Breast epithelium (tissue), 4 donors: Measurements from ENCODE around the gene GATB. TPM values are rescaled to one million over a fixed set of nuclear protein-coding genes. Genes with fewer than 3 reads are reported as not detected.

Experiments used
- DNase-seq, 2 donors: peaks; one replicate each; pipeline ENCODE4 v3.0.0-alpha.2; 2019; ENCODE audit warnings: low spot score in 2 of 2
- H3K27ac ChIP-seq, 2 donors: fragments of 200-600 bp; sonication (generic) in 1 of 2; one replicate each; pipeline ENCODE4 v1.5.1; 2016 to 2019; ENCODE audit warnings: mild to moderate bottlenecking in 1 of 2
- H3K27me3 ChIP-seq, 2 donors: fragments of 200-600 bp; sonication (generic) in 1 of 2; one replicate each; pipeline versions ENCODE4 v1.5.1 to v1.6.0; 2017 to 2019; ENCODE audit warnings: control low read depth in 1 of 2, mild to moderate bottlenecking in 1 of 2
- H3K36me3 ChIP-seq: fragments of 200-600 bp; one replicate; pipeline ENCODE4 v1.5.1; 2019
- H3K4me1 ChIP-seq, 2 donors: fragments of 200-600 bp; sonication (generic); one replicate each; pipeline ENCODE4 v1.5.1; 2016 to 2019; ENCODE audit warnings: control low read depth in 1 of 2
- H3K4me3 ChIP-seq, 3 donors: fragments of 200-600 bp; sonication (generic); 1 replicate in 2 of 3; 2 replicates in 1 of 3; pipeline ENCODE4 v1.5.1; 2016 to 2019; ENCODE audit warnings: mild to moderate bottlenecking in 3 of 3, moderate library complexity in 2 of 3
- H3K9me3 ChIP-seq, 2 donors: fragments of 200-600 bp; sonication (generic) in 1 of 2; one replicate each; pipeline ENCODE4 v1.5.1; 2016 to 2019; ENCODE audit warnings: control low read depth in 1 of 2
- POLR2A ChIP-seq: fragments of 450-650 bp; IDR thresholded peaks from one replicate; pipeline ENCODE4 v1.6.1; 2016; ENCODE audit warnings: antibody characterized with exemption, mild to moderate bottlenecking, moderate library complexity
- POLR2AphosphoS5 ChIP-seq, 3 donors: sonication (generic); formaldehyde crosslinking; IDR thresholded peaks; one replicate each; pipeline ENCODE4 v1.6.1; 2017; ENCODE audit warnings: antibody characterized with exemption in 3 of 3
- intact Hi-C: fragments of 100-400 bp; cut with DNase I; formaldehyde crosslinking; loops from one replicate; pipeline ENCODE4 v1.15.1; 2023; ENCODE audit warnings: low total_unique reads
- total RNA-seq, 3 donors: library from RNA; depleted of rRNA; stranded (reverse); fragments of >200 nt; gene quantifications; one replicate each; pipeline ENCODE4 v1.1.0, GENCODE V29; 2016
- TF ChIP-seq, protein P1 (sequence below), 3 donors: fragments of 450-650 bp; IDR thresholded peaks; one replicate each; pipeline ENCODE4 v1.5.1; 2016 to 2017; ENCODE audit warnings: antibody characterized with exemption in 3 of 3, mild to moderate bottlenecking in 3 of 3, moderate library complexity in 3 of 3

GATB gene
- total RNA-seq, 3 donors from 2014 or later = 12.8 to 26.6 (median 20.6) TPM

DNA sequence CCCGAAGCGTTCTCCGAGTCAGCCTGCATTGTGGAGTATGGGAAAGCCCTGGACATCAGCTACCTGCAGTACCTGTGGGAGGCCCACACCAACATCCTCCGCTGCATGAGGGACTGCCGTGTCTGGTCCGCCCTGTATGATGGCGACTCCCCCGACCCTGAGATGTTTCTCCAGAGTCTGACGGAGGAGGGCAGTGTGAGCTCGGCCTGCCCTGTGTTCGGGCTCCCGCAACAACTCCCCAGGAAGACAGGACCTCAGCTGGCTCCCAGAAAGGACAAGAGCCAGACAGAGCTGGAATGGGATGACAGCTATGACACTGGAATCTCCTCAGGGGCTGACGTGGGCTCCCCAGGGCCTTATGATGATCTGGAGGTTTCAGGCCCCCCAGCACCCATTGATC is 111.3 kb downstream of the GATB start:
- no peaks in the 10 kb centered on the region for H3K9me3 ChIP-seq
- H3K4me1 ChIP-seq = no peaks in the 10 kb centered on the region
- intact Hi-C loops = no loop called here
- no peaks in the 10 kb centered on the region for H3K36me3 ChIP-seq
- H3K27me3 ChIP-seq = no peaks in the 10 kb centered on the region
- no peak for TF ChIP-seq POLR2A
- no peak for TF ChIP-seq POLR2AphosphoS5 (IDR thresholded peaks at IDR 0.05)
- TF ChIP-seq, protein P1, sequence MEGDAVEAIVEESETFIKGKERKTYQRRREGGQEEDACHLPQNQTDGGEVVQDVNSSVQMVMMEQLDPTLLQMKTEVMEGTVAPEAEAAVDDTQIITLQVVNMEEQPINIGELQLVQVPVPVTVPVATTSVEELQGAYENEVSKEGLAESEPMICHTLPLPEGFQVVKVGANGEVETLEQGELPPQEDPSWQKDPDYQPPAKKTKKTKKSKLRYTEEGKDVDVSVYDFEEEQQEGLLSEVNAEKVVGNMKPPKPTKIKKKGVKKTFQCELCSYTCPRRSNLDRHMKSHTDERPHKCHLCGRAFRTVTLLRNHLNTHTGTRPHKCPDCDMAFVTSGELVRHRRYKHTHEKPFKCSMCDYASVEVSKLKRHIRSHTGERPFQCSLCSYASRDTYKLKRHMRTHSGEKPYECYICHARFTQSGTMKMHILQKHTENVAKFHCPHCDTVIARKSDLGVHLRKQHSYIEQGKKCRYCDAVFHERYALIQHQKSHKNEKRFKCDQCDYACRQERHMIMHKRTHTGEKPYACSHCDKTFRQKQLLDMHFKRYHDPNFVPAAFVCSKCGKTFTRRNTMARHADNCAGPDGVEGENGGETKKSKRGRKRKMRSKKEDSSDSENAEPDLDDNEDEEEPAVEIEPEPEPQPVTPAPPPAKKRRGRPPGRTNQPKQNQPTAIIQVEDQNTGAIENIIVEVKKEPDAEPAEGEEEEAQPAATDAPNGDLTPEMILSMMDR (IDR thresholded peaks at IDR 0.05) = no peak
- H3K27ac ChIP-seq = no peak overlapping the region
- DNase-seq = no peak
- no peak overlapping the region for H3K4me3 ChIP-seq

GRCh38 chr4:151646322-151646721 is 114.5 kb downstream of the GATB start:
- Histone ChIP-seq H3K9me3 (no peaks in the 10 kb centered on the region), H3K27ac (no peak overlapping the region), H3K4me3 (no peak overlapping the region), H3K4me1 (no peaks in the 10 kb centered on the region), H3K36me3 (no peaks in the 10 kb centered on the region), H3K27me3 (no peaks in the 10 kb centered on the region)
- TF ChIP-seq POLR2AphosphoS5 (IDR thresholded peaks at IDR 0.05) = no peak
- TF ChIP-seq POLR2A = no peak
- TF ChIP-seq, protein P1 (IDR thresholded peaks at IDR 0.05) = no peak
- DNase-seq = no peak
- intact Hi-C loops = no loop called here

GRCh38 chr4:151644622-151645021 is 116.2 kb downstream of the GATB start:
- Histone ChIP-seq H3K9me3 (no peaks in the 10 kb centered on the region), H3K4me3 (no peak overlapping the region), H3K36me3 (no peaks in the 10 kb centered on the region), H3K4me1 (no peaks in the 10 kb centered on the region), H3K27me3 (no peaks in the 10 kb centered on the region), H3K27ac (no peak overlapping the region)
- DNase-seq = no peak
- no peak for TF ChIP-seq POLR2AphosphoS5 (IDR thresholded peaks at IDR 0.05)
- no peak for TF ChIP-seq POLR2A
- TF ChIP-seq, protein P1 (IDR thresholded peaks at IDR 0.05) = no peak
- intact Hi-C loops = no loop called here

DNA sequence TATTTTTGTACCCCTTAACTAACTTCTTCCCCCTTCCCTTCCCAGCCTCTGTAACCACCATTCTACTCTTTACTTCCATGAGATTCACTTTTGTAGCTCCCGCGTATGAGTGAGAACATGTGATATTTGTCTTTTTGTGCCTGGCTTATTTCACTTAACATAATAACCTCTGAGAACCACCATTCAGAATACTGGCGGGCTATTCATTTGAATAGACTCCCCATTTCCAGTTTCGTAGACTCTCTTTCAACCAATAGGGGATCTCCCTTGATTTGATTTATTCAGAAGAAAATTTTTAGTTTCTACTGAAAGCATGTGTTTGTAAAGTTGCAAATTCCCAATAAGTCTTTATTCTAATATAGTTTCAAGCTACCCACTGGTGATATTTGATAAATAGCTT is 117.2 kb downstream of the GATB start:
- H3K4me1 ChIP-seq = no peaks in the 10 kb centered on the region
- no peaks in the 10 kb centered on the region for H3K9me3 ChIP-seq
- DNase-seq = no peak
- H3K36me3 ChIP-seq = no peaks in the 10 kb centered on the region
- no peak overlapping the region for H3K27ac ChIP-seq
- TF ChIP-seq, protein P1 (IDR thresholded peaks at IDR 0.05) = no peak
- TF ChIP-seq POLR2AphosphoS5 (IDR thresholded peaks at IDR 0.05) (no peak), POLR2A (no peak)
- intact Hi-C loops = no loop called here
- H3K4me3 ChIP-seq = no peak overlapping the region
- H3K27me3 ChIP-seq = no peaks in the 10 kb centered on the region

DNA sequence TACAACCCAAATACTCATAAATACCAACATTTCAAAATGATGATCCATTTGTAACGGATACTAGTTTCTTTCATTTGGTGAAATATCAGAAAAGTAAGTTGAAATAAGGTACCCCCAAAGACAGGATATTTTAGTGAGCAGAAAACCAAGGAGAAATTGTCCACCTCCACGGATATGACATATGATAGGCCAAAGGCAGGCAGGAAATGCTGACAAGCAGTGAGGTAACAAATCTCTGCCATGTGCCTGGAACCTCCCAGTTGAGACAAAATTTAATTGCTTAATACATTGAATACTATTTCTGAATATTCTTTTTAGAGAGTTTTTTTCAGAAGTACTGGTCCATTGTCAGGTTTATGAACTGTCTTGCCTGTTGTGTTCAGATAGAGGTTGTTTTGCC is 118.8 kb downstream of the GATB start:
- no peak for TF ChIP-seq POLR2A
- no peak for TF ChIP-seq POLR2AphosphoS5 (IDR thresholded peaks at IDR 0.05)
- no peaks in the 10 kb centered on the region for H3K27me3 ChIP-seq
- no peaks in the 10 kb centered on the region for H3K4me1 ChIP-seq
- no peak overlapping the region for H3K4me3 ChIP-seq
- intact Hi-C loops = no loop called here
- H3K36me3 ChIP-seq = no peaks in the 10 kb centered on the region
- H3K27ac ChIP-seq = no peak overlapping the region
- DNase-seq = no peak
- H3K9me3 ChIP-seq = no peaks in the 10 kb centered on the region

- DNase-seq = no peak
- Histone ChIP-seq H3K4me1 (no peaks in the 10 kb centered on the region), H3K9me3 (no peaks in the 10 kb centered on the region), H3K27me3 (no peaks in the 10 kb centered on the region), H3K27ac (no peak overlapping the region), H3K36me3 (no peaks in the 10 kb centered on the region), H3K4me3 (no peak overlapping the region)
- TF ChIP-seq, protein P1 (IDR thresholded peaks at IDR 0.05) = no peak
- TF ChIP-seq POLR2AphosphoS5 (IDR thresholded peaks at IDR 0.05) (no peak), POLR2A (no peak)
- intact Hi-C loops = no loop called here
These were observed 119.6 kb downstream of the GATB start for GRCh38 chr4:151641167-151641566.
